ENCODE data around the gene PICALM.

PICALM gene

DNA sequence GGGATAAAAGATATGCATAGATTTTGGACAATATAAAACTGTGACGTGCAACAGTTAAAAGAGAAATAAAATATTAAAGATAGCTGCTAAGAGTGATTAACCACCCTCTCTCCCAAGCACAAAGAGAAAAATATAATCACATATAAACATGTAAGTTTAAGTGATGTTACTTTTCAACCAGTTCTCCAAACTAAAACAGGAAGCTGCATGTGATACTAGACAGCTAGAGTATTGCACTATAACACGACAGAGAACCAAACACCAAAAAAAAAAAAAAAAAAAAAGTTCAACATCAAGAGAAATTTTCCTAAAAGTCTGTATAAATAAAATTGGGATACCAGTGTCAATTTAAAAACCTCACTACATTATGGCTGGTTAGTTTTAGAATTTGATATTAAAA lies 79.1 kb downstream of the PICALM start:
- Histone ChIP-seq H3K9me3 (ENCODE audit: insufficient read depth, low read depth, low read length) (no peaks in the 10 kb centered on the region), H2AFZ (ENCODE audit: low read length) (no peak overlapping the region), H3K4me3 (ENCODE audit: low read length, poor library complexity, severe bottlenecking) (no peak overlapping the region), H3K9me2 (replicated peaks; ENCODE audit: low read depth, low read length) (no peaks in the 10 kb centered on the region), H3K27me3 (ENCODE audit: insufficient read depth, low read length, poor library complexity, severe bottlenecking) (no peaks in the 10 kb centered on the region), H4K20me1 (ENCODE audit: insufficient read depth, low read length, poor library complexity, severe bottlenecking) (no peaks in the 10 kb centered on the region), H3K36me3 (ENCODE audit: insufficient read depth, low read length) (peaks cover 72% of the 10 kb centered on the region), H3F3A (ENCODE audit: low read depth) (no peaks in the 10 kb centered on the region), H3K4me1 (ENCODE audit: insufficient read depth, low read length, poor library complexity, severe bottlenecking) (no peaks in the 10 kb centered on the region), H3K79me2 (ENCODE audit: insufficient read depth, low read length) (no peaks in the 10 kb centered on the region), H3K4me2 (ENCODE audit: low read depth, low read length, poor library complexity, severe bottlenecking) (no peak overlapping the region), H3K9ac (ENCODE audit: low read depth, low read length, poor library complexity, severe bottlenecking) (no peak overlapping the region)
- TF ChIP-seq, protein P1, sequence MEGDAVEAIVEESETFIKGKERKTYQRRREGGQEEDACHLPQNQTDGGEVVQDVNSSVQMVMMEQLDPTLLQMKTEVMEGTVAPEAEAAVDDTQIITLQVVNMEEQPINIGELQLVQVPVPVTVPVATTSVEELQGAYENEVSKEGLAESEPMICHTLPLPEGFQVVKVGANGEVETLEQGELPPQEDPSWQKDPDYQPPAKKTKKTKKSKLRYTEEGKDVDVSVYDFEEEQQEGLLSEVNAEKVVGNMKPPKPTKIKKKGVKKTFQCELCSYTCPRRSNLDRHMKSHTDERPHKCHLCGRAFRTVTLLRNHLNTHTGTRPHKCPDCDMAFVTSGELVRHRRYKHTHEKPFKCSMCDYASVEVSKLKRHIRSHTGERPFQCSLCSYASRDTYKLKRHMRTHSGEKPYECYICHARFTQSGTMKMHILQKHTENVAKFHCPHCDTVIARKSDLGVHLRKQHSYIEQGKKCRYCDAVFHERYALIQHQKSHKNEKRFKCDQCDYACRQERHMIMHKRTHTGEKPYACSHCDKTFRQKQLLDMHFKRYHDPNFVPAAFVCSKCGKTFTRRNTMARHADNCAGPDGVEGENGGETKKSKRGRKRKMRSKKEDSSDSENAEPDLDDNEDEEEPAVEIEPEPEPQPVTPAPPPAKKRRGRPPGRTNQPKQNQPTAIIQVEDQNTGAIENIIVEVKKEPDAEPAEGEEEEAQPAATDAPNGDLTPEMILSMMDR (conservative IDR thresholded peaks at IDR 0.05; ENCODE audit: low read length): no peak
- no peak for TF ChIP-seq EZH2phosphoT487 (IDR thresholded peaks at IDR 0.05; ENCODE audit: borderline replicate concordance)

GRCh38 chr11:85988780-85989179 lies 80.1 kb downstream of the PICALM start:
- no peaks in the 10 kb centered on the region for H3F3A ChIP-seq (ENCODE audit: low read depth)
- no peak overlapping the region for H2AFZ ChIP-seq (ENCODE audit: low read length)
- H3K4me2 ChIP-seq (ENCODE audit: low read depth, low read length, poor library complexity, severe bottlenecking): no peak overlapping the region
- TF ChIP-seq, protein P1 (conservative IDR thresholded peaks at IDR 0.05; ENCODE audit: low read length): no peak
- TF ChIP-seq EZH2phosphoT487 (IDR thresholded peaks at IDR 0.05; ENCODE audit: borderline replicate concordance): no peak
- no peak overlapping the region for H3K4me3 ChIP-seq (ENCODE audit: low read length, poor library complexity, severe bottlenecking)
- H3K4me1 ChIP-seq (ENCODE audit: insufficient read depth, low read length, poor library complexity, severe bottlenecking): no peaks in the 10 kb centered on the region
- no peaks in the 10 kb centered on the region for H3K27me3 ChIP-seq (ENCODE audit: insufficient read depth, low read length, poor library complexity, severe bottlenecking)
- H3K9me2 ChIP-seq (replicated peaks; ENCODE audit: low read depth, low read length): no peaks in the 10 kb centered on the region
- no peaks in the 10 kb centered on the region for H4K20me1 ChIP-seq (ENCODE audit: insufficient read depth, low read length, poor library complexity, severe bottlenecking)
- no peaks in the 10 kb centered on the region for H3K79me2 ChIP-seq (ENCODE audit: insufficient read depth, low read length)
- H3K9ac ChIP-seq (ENCODE audit: low read depth, low read length, poor library complexity, severe bottlenecking): no peak overlapping the region
- peaks cover 72% of the 10 kb centered on the region for H3K36me3 ChIP-seq (ENCODE audit: insufficient read depth, low read length)
- no peaks in the 10 kb centered on the region for H3K9me3 ChIP-seq (ENCODE audit: insufficient read depth, low read depth, low read length)

DNA sequence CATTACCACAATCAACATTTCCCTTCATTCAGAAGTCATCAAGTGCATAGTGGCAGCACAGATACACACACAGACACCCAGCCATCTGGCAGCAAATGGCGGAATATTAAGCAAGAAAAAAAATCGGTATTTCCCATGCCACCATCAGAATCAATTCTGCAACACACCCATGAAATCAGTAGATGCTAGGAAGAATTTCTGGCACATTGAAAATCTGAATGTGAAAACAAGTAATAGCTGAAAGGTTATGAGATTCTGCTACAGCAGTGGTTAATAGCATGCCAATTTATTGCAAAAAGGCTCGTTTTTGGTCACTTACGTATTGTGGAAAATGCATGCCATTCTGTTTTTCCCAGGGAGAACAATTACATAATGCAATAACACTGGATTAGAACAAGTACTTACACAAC lies 91.1 kb downstream of the PICALM start:
- Histone ChIP-seq H3K4me2 (ENCODE audit: low read depth, low read length, poor library complexity, severe bottlenecking) (no peak overlapping the region), H3K9me3 (ENCODE audit: insufficient read depth, low read depth, low read length) (no peaks in the 10 kb centered on the region), H3F3A (ENCODE audit: low read depth) (no peaks in the 10 kb centered on the region), H3K9me2 (replicated peaks; ENCODE audit: low read depth, low read length) (no peaks in the 10 kb centered on the region), H3K36me3 (ENCODE audit: insufficient read depth, low read length) (peaks cover 85% of the 10 kb centered on the region), H3K27me3 (ENCODE audit: insufficient read depth, low read length, poor library complexity, severe bottlenecking) (no peaks in the 10 kb centered on the region), H3K4me3 (ENCODE audit: low read length, poor library complexity, severe bottlenecking) (no peak overlapping the region), H2AFZ (ENCODE audit: low read length) (no peak overlapping the region), H3K9ac (ENCODE audit: low read depth, low read length, poor library complexity, severe bottlenecking) (no peak overlapping the region), H3K4me1 (ENCODE audit: insufficient read depth, low read length, poor library complexity, severe bottlenecking) (no peaks in the 10 kb centered on the region), H3K79me2 (ENCODE audit: insufficient read depth, low read length) (no peaks in the 10 kb centered on the region), H4K20me1 (ENCODE audit: insufficient read depth, low read length, poor library complexity, severe bottlenecking) (peaks cover 2% of the 10 kb centered on the region)
- TF ChIP-seq, protein P1 (conservative IDR thresholded peaks at IDR 0.05; ENCODE audit: low read length): no peak
- TF ChIP-seq EZH2phosphoT487 (IDR thresholded peaks at IDR 0.05; ENCODE audit: borderline replicate concordance): no peak

Data from Loucy (cell line).